PC-9 (cell line): Measurements from ENCODE around the gene CPEB1.

Source experiments
- EZH2 ChIP-seq: fragments of 200-600 bp; sonication (generic); IDR thresholded peaks from 2 replicates; pipeline ENCODE4 v1.8.0; 2017; ENCODE audit warnings: antibody characterized with exemption, low read depth
- TF ChIP-seq, protein P1 (sequence below): fragments of 200-600 bp; sonication (generic); conservative IDR thresholded peaks from 2 replicates; pipeline ENCODE4 v1.6.1; 2017; ENCODE audit warnings: mixed run types, antibody characterized with exemption, mild to moderate bottlenecking, moderate library complexity

DNA sequence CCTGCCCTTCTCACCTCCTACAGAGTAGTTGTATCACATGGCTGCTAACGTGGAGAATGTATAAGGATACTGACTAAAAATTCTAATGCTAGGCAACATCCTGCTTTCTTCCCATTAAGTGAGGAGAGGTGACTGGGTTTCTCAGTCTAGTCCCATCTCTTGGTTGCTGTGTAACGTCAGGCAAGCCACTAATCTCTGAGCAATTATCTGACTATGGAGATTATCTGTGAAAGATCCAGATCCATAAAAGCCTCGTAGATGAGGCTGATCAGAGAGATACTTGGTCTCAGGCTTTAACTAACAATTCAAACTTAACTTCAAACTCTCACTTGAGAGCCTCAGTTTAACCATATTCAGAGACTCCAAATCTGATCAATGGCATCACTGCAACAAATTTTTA is 102.2 kb downstream of the CPEB1 start:
- TF ChIP-seq, protein P1, sequence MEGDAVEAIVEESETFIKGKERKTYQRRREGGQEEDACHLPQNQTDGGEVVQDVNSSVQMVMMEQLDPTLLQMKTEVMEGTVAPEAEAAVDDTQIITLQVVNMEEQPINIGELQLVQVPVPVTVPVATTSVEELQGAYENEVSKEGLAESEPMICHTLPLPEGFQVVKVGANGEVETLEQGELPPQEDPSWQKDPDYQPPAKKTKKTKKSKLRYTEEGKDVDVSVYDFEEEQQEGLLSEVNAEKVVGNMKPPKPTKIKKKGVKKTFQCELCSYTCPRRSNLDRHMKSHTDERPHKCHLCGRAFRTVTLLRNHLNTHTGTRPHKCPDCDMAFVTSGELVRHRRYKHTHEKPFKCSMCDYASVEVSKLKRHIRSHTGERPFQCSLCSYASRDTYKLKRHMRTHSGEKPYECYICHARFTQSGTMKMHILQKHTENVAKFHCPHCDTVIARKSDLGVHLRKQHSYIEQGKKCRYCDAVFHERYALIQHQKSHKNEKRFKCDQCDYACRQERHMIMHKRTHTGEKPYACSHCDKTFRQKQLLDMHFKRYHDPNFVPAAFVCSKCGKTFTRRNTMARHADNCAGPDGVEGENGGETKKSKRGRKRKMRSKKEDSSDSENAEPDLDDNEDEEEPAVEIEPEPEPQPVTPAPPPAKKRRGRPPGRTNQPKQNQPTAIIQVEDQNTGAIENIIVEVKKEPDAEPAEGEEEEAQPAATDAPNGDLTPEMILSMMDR = no peak
- TF ChIP-seq EZH2 = no peak
